Peyer's patch (tissue), 4 donors: ENCODE results near the gene RPL31. TPM values are rescaled to one million over a fixed set of nuclear protein-coding genes. Genes with fewer than 3 reads are reported as not detected.
A peak's percentile ranks its signal among the peaks of the same experiment; 100 is the strongest.

Experiments used
- DNase-seq, 3 donors: peaks; one replicate each; pipeline ENCODE4 v3.0.0-alpha.2; 2017 to 2019
- H3K27ac ChIP-seq, 4 donors: fragments of 200-600 bp; sonication (generic); one replicate each; pipeline ENCODE4 v1.5.1; 2016 to 2019
- H3K27me3 ChIP-seq, 2 donors: fragments of 200-600 bp; sonication (generic); one replicate each; pipeline ENCODE4 v1.5.1; 2019
- H3K36me3 ChIP-seq, 3 donors: fragments of 200-600 bp; sonication (generic); one replicate each; pipeline ENCODE4 v1.5.1; 2016 to 2019
- H3K4me1 ChIP-seq, 4 donors: fragments of 200-600 bp; sonication (generic); one replicate each; pipeline ENCODE4 v1.5.1; 2016 to 2019
- H3K4me3 ChIP-seq, 4 donors: fragments of 200-600 bp; sonication (generic); 1 replicate in 3 of 4; 2 replicates in 1 of 4; pipeline ENCODE4 v1.5.1; 2016 to 2019; ENCODE audit warnings: mild to moderate bottlenecking in 1 of 4
- H3K9me3 ChIP-seq, 4 donors: fragments of 200-600 bp; sonication (generic); one replicate each; pipeline ENCODE4 v1.5.1; 2016 to 2019; ENCODE audit warnings: mild to moderate bottlenecking in 1 of 4
- POLR2A ChIP-seq, 2 donors: fragments of 450-650 bp; IDR thresholded peaks; one replicate each; pipeline ENCODE4 v1.5.1; 2017; ENCODE audit warnings: antibody characterized with exemption in 2 of 2, mild to moderate bottlenecking in 2 of 2, moderate library complexity in 2 of 2
- total RNA-seq, 4 donors: library from RNA; depleted of rRNA; stranded (reverse); fragments of >200 nt; gene quantifications; one replicate each; pipeline ENCODE4 v1.1.0, GENCODE V29; 2016
- TF ChIP-seq, protein P1 (sequence below), 6 experiments: fragments of 450-650 bp in 4 of 6; fragments of 200-600 bp in 2 of 6; sonication (generic) in 1 of 6; IDR thresholded peaks; one replicate each; pipeline ENCODE4 v1.5.1; 2017 to 2019; ENCODE audit warnings: antibody characterized with exemption in 6 of 6, mild to moderate bottlenecking in 3 of 6, moderate library complexity in 1 of 6

Gene RPL31
- total RNA-seq, 4 donors from 2014 or later: 308 to 1,394 (median 568) TPM

DNA sequence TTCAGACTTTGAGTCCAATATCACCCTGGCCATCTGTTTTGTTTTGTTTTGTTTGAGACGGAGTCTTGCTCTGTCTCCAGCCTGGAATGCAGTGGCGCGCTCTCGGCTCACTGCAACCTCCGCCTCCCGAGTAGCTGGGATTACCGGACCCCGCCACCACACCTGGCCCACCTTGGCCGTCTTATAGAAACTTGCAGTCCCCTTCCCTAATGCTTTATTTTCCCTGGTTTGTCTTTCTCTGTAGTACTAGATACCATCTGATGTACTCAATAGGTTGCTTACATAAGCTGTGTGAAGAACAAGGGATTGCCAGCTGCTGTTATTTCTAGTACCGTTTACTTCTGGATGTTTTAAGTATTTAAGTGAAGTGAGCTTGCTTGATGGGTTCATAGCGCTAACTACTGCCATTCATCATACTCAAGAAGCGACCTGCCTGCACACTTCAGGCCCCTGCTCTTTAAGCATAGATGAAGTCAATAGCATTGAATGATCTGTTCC is 1.2 kb downstream of the RPL31 start:
- peak overlapping the region; percentile 82 to 92 (median 86) for H3K27ac ChIP-seq
- peaks cover 0 to 19% (median 2%) of the 10 kb centered on the region in 4 donors for H3K4me1 ChIP-seq
- no peak for TF ChIP-seq POLR2A (IDR thresholded peaks at IDR 0.05)
- TF ChIP-seq, protein P1, sequence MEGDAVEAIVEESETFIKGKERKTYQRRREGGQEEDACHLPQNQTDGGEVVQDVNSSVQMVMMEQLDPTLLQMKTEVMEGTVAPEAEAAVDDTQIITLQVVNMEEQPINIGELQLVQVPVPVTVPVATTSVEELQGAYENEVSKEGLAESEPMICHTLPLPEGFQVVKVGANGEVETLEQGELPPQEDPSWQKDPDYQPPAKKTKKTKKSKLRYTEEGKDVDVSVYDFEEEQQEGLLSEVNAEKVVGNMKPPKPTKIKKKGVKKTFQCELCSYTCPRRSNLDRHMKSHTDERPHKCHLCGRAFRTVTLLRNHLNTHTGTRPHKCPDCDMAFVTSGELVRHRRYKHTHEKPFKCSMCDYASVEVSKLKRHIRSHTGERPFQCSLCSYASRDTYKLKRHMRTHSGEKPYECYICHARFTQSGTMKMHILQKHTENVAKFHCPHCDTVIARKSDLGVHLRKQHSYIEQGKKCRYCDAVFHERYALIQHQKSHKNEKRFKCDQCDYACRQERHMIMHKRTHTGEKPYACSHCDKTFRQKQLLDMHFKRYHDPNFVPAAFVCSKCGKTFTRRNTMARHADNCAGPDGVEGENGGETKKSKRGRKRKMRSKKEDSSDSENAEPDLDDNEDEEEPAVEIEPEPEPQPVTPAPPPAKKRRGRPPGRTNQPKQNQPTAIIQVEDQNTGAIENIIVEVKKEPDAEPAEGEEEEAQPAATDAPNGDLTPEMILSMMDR (IDR thresholded peaks at IDR 0.05): no peak
- H3K4me3 ChIP-seq: peak overlapping the region; percentile 71 to 95 (median 78)
- H3K27me3 ChIP-seq: no peaks in the 10 kb centered on the region
- no peak for DNase-seq
- peaks cover 0 to 47% (median 0%) of the 10 kb centered on the region in 3 donors for H3K36me3 ChIP-seq
- no peaks in the 10 kb centered on the region for H3K9me3 ChIP-seq

DNA sequence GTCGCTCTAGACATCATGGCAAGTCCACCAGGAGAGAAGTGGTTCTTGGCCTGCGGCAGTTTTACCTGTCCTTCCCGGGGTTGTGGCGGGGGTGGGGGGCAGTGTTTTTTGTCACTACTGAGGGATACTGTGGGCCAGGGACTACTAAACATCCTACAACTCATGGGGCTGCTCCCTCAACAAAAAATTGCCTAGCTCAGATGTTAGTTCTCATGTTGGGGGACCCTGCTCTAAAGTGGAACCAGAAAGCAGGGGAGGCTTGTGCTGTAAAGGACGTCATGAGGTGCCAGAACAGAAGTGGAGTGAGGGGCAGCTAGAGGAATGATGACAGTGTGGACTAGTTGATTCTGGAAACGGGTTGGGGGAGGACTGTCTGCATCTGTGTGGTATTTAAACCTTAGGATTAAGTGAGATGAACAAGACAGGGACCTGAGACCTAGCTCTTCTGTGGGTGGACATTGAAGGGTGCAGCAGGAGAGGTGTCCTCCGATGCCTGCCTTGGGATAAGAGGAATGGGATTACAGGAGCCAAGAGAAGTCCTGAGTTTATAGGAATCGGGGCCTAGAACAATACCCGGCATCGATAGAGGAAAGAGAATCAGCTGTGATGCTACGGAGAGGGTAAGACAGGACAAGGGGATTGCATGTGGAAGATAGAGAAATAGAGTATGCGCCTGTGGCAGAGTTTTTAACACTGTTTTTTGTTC is 2.7 kb downstream of the RPL31 start:
- H3K4me1 ChIP-seq: peaks cover 0 to 19% (median 2%) of the 10 kb centered on the region in 4 donors
- no peaks in the 10 kb centered on the region for H3K9me3 ChIP-seq
- peaks cover 0 to 55% (median 0%) of the 10 kb centered on the region in 3 donors for H3K36me3 ChIP-seq
- no peak overlapping the region for H3K4me3 ChIP-seq
- no peaks in the 10 kb centered on the region for H3K27me3 ChIP-seq
- no peak for DNase-seq
- TF ChIP-seq, protein P1 (IDR thresholded peaks at IDR 0.05): no peak
- H3K27ac ChIP-seq: no peak overlapping the region

DNA sequence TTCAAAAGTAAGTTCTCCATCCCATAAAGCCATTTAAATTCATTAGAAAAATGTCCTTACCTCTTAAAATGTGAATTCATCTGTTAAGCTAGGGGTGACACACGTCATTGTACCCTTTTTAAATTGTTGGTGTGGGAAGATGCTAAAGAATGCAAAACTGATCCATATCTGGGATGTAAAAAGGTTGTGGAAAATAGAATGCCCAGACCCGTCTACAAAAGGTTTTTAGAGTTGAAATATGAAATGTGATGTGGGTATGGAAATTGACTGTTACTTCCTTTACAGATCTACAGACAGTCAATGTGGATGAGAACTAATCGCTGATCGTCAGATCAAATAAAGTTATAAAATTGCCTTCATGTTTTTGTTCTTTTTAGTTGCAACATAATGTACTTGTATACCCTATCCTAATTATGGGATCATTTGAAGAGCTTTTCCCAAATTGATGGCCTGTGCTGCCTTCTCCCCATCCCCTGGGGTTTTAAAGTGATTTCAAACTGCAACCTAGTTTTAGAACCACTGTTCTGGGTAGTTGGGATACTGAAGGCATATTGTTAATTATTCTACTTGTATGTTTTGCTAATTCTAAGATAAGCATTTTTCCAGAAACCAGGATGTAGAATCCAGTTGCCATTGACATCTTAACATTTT is 4.1 kb downstream of the RPL31 start:
- Histone ChIP-seq H3K9me3 (no peaks in the 10 kb centered on the region), H3K4me1 (peaks cover 0 to 19% (median 2%) of the 10 kb centered on the region in 4 donors), H3K27ac (no peak overlapping the region), H3K27me3 (no peaks in the 10 kb centered on the region), H3K4me3 (no peak overlapping the region), H3K36me3 (peaks cover 0 to 69% (median 0%) of the 10 kb centered on the region in 3 donors)
- DNase-seq: no peak
- TF ChIP-seq POLR2A (IDR thresholded peaks at IDR 0.05): no peak
- TF ChIP-seq, protein P1 (IDR thresholded peaks at IDR 0.05): no peak

DNA sequence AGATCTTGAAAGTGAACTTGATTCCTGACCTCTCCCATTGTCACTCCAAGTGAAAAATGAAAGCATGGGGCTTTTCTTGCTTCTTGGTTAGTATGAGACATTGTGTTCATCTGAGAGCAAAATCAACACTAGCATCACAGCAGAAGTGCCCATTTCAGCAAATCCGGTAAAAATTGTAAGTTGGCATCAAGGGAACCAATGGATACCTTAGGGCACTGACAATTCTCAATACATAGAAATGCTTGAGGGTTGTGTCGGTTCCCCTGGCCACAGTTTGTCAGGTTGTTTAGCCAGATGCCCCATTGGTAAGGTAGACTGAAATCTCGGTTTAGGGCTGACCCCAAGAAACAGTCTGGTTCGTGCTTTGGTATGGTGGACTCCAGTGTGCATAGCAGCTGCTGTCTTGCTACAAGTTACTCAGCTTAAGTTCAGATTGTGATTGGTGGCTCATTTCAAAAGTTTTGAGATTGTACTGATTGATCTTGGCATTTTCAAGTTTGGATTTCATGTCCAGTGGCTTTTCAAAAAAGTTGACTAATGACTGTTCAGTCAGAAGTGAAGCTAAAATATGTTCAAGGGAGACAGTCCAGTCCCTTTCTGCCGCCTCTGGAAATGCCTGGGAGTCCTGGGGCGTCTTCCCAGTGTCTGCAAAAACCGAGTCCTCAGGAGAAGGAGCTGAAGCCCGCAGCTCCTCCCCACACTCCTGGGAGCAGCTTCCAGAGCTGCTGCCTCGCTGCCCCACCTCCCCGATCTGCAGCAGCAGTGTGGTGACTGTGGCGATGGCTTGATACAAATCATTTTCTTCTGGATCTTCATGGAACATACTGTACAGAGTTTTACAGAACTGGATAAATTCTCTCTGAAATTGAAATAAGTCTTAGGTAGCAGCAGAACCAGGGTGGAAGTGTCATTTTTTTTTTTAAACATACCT is 5.6 kb downstream of the RPL31 start:
- TF ChIP-seq, protein P1 (IDR thresholded peaks at IDR 0.05): no peak
- TF ChIP-seq POLR2A (IDR thresholded peaks at IDR 0.05): no peak
- Histone ChIP-seq H3K4me3 (no peak overlapping the region), H3K27me3 (no peaks in the 10 kb centered on the region), H3K27ac (no peak overlapping the region), H3K4me1 (peaks cover 0 to 19% (median 2%) of the 10 kb centered on the region in 4 donors), H3K36me3 (peaks cover 0 to 75% (median 0%) of the 10 kb centered on the region in 3 donors), H3K9me3 (no peaks in the 10 kb centered on the region)
- DNase-seq: no peak

DNA sequence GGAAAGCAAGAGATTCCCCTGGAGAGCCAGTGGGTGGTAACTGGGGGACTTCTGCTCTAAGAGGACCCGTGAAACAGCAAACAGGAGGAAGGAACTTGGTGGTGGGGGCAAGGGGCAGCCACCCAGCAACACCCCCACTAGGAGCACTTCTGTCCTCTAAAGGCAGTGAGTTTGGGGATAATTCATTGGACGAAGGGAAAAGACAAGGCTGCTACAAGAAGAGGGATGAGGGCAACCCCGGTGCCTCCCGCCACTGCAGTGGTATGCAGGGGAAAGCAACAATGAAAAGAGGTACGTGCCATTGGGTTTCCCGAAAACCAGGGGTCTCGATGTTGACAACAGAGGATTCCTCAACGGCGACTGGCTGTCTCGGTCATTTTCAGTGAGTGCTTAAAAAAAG is 9.1 kb downstream of the RPL31 start:
- peaks cover 0 to 4% (median 0%) of the 10 kb centered on the region in 4 donors for H3K4me1 ChIP-seq
- no peaks in the 10 kb centered on the region for H3K27me3 ChIP-seq
- H3K27ac ChIP-seq: no peak overlapping the region
- TF ChIP-seq, protein P1 (IDR thresholded peaks at IDR 0.05): no peak
- TF ChIP-seq POLR2A (IDR thresholded peaks at IDR 0.05): no peak
- H3K9me3 ChIP-seq: no peaks in the 10 kb centered on the region
- DNase-seq: no peak
- no peak overlapping the region for H3K4me3 ChIP-seq
- peaks cover 0 to 50% (median 0%) of the 10 kb centered on the region in 3 donors for H3K36me3 ChIP-seq
